Measurements from ENCODE around the gene GPSM1. TPM values are rescaled to one million over a fixed set of nuclear protein-coding genes. Genes with fewer than 3 reads are reported as not detected.
"Not testable (repeated sequence)": the region's sequence is repeated elsewhere in the genome, so short reads cannot be mapped to it uniquely, and the experiment has no call there.

The GPSM1 gene
- total and polyA plus RNA-seq, 9 of the 15 experiments (the other 6 are each of a cell fraction or from before 2014, with no cell fraction given) = 0.04 to 14.2 (median 3.1) TPM

DNA sequence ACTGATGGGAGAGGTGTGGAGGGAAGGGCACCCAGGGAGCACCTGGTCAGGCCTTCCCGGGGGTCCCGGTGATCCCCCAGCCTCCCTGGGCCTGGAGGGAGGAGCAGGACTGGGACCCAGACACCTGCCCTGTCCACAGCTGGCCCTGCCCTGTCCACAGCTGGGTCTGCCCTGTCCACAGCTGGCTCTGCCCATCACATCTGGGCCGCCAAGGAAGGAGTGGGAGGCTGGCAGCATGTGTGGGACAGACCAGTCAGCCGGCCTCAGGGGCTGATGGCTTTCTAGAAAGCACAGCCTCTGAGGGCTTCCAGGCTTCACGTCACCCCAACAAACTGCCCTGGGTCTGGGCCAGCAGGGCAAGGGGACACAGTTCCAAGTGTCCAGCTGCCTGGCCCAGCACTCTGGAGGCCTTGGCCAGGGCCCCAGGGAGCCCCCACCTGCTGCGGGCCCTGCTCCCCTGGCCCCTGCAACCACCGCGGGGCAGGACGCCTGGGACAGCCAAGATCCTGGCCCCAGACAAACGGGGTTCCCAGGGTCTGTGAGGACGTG lies 24.0 kb downstream of the GPSM1 start:
- intact Hi-C loops (cut with micrococcal nuclease) (no loop called here), in situ Hi-C loops (cut with MboI) (no loop called here)
- Histone ChIP-seq H3K9ac (ENCODE audit: insufficient read depth in 1 of 2, low read depth in 2 of 2, low read length in 2 of 2) (no peak overlapping the region), H3K36me3 (ENCODE audit: control insufficient read depth, insufficient read depth, low read length) (no peaks in the 10 kb centered on the region), H3K27me3 (ENCODE audit: control insufficient read depth in 2 of 2, insufficient read depth in 2 of 2, low read length in 2 of 2) (no peaks in the 10 kb centered on the region), H2AFZ (ENCODE audit: low read depth, low read length) (no peak overlapping the region), H3K4me2 (ENCODE audit: insufficient read depth, low read length) (no peak overlapping the region), H3K9me3 (replicated peaks; ENCODE audit: control insufficient read depth, insufficient read depth, low read depth, low read length) (no peaks in the 10 kb centered on the region), H4K20me1 (replicated peaks; ENCODE audit: control insufficient read depth, insufficient read depth, low read length) (no peaks in the 10 kb centered on the region; the same call in 1 of the 2 replicates), H3K4me3 (no peak overlapping the region), H3K27ac (ENCODE audit: extremely low read depth, low read depth, low read length) (no peak overlapping the region), H3K9me1 (ENCODE audit: control insufficient read depth, insufficient read depth, low read length) (peaks cover 4% of the 10 kb centered on the region), H3K79me2 (ENCODE audit: control insufficient read depth, insufficient read depth, low read length) (no peaks in the 10 kb centered on the region), H3K4me1 (replicated peaks in 1 of 2; ENCODE audit: control insufficient read depth in 2 of 2, insufficient read depth in 2 of 2, low read length in 2 of 2) (peaks cover 1 to 93% of the 10 kb centered on the region in 2 experiments; a peak in 4 of 5 replicates)
- ChIA-PET POLR2A (interaction anchor here (0.6 to 1.0 kb wide), 2 partner anchors 12 to 960 kb away, joined by 3 to 6 read pairs; partner anchors contain the start of gene DNLZ), CTCF (ENCODE audit: low intra/inter-chr PET ratio) (no interaction called here)
- FAIRE-seq (no peak), DNase-seq (ENCODE audit: extremely low read depth in 1 of 4, low spot score in 3 of 4) (no peak), ATAC-seq (no peak)
- BruUV-seq (replicated peaks) = no TSS peak
- TF ChIP-seq SMARCA4 (IDR thresholded peaks at IDR 0.05) (no peak), POLR2G (IDR thresholded peaks at IDR 0.05; ENCODE audit: low read depth, low read length) (peak; percentile 17; the same call in 1 of the 2 replicates)
- WGBS (ENCODE audit: insufficient coverage, low coverage, missing lambda C conversion rate) = 21% methylated on average over 9 of the region's 11 CpGs

DNA sequence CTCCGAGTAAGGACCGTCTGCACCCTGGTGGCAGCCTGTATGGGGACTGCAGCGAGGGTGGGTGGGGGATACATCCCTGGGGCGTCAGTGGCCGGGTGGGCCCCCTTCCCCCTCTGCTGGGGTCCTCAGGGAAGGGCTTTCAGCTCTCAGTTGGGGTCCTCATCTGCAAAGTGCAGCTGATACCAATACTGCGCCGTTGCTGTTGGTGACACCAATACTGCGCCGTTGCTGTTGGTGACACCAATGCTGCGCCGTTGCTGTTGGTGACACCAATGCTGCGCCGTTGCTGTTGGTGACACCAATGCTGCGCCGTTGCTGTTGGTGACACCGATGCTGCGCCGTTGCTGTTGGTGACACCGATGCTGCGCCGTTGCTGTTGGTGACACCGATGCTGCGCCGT lies 24.5 kb downstream of the GPSM1 start:
- H3K4me3 ChIP-seq; FAIRE-seq; H4K20me1 ChIP-seq (replicated peaks; ENCODE audit: control insufficient read depth, insufficient read depth, low read length); CTCF ChIA-PET (ENCODE audit: low intra/inter-chr PET ratio); in situ Hi-C loops (cut with MboI); DNase-seq (ENCODE audit: extremely low read depth in 1 of 4, low spot score in 3 of 4); H3K9ac ChIP-seq (ENCODE audit: insufficient read depth in 1 of 2, low read depth in 2 of 2, low read length in 2 of 2); H3K9me1 ChIP-seq (ENCODE audit: control insufficient read depth, insufficient read depth, low read length); H3K27ac ChIP-seq (ENCODE audit: extremely low read depth, low read depth, low read length); intact Hi-C loops (cut with micrococcal nuclease); BruUV-seq (replicated peaks); H3K79me2 ChIP-seq (ENCODE audit: control insufficient read depth, insufficient read depth, low read length); H3K4me2 ChIP-seq (ENCODE audit: insufficient read depth, low read length); H3K36me3 ChIP-seq (ENCODE audit: control insufficient read depth, insufficient read depth, low read length); ATAC-seq; H3K9me3 ChIP-seq (replicated peaks; ENCODE audit: control insufficient read depth, insufficient read depth, low read depth, low read length); H2AFZ ChIP-seq (ENCODE audit: low read depth, low read length); H3K27me3 ChIP-seq (ENCODE audit: control insufficient read depth in 2 of 2, insufficient read depth in 2 of 2, low read length in 2 of 2): not testable (repeated sequence)
- TF ChIP-seq ZKSCAN1 (IDR thresholded peaks at IDR 0.05; ENCODE audit: low read depth, low read length) = peak; percentile 16; the same call in 1 of the 2 replicates
- TF ChIP-seq POLR2G (IDR thresholded peaks at IDR 0.05; ENCODE audit: low read depth, low read length) = 0 out of 2 replicates have a peak, but pooled peaks have one; percentile 1
- 32% methylated on average over 5 of the region's 24 CpGs for WGBS (ENCODE audit: insufficient coverage, low coverage, missing lambda C conversion rate)
- H3K4me1 ChIP-seq (replicated peaks in 1 of 2; ENCODE audit: control insufficient read depth in 2 of 2, insufficient read depth in 2 of 2, low read length in 2 of 2) = peaks cover 0 to 93% of the 10 kb centered on the region in 2 experiments; a peak in 4 of 5 replicates
- POLR2A ChIA-PET = interaction anchor here (0.6 to 1.0 kb wide), 2 partner anchors 12 to 959 kb away, joined by 3 to 6 read pairs; partner anchors contain the start of gene DNLZ

Measured in K562 (cell line).